GM23248 (cell line): ENCODE results near the gene RELN. TPM values are rescaled to one million over a fixed set of nuclear protein-coding genes. Genes with fewer than 3 reads are reported as not detected.

Experiments used
- DNase-seq: peaks from one replicate; pipeline ENCODE4 v3.0.0-alpha.2; 2015
- H2AFZ ChIP-seq: fragments of 200-600 bp; sonication (generic); 2 replicates; pipeline ENCODE4 v1.6.1; 2016; ENCODE audit warnings: antibody characterized with exemption
- H3F3A ChIP-seq: fragments of 200-600 bp; sonication (generic); 2 replicates; pipeline ENCODE4 v1.6.1; 2016; ENCODE audit warnings: mild to moderate bottlenecking, antibody characterized with exemption, mixed run types; ENCODE audit not compliant: insufficient read depth
- H3K27ac ChIP-seq: fragments of 200-600 bp; sonication (generic); 2 replicates; pipeline ENCODE4 v1.5.1; 2016; ENCODE audit warnings: mild to moderate bottlenecking
- H3K27me3 ChIP-seq: fragments of 200-600 bp; sonication (generic); replicated peaks from 2 replicates; pipeline ENCODE4 v1.6.1; 2016; ENCODE audit warnings: mild to moderate bottlenecking; ENCODE audit not compliant: insufficient read depth
- H3K36me3 ChIP-seq: fragments of 200-600 bp; sonication (generic); 2 replicates; pipeline ENCODE4 v1.6.1; 2016; ENCODE audit warnings: low read depth, mild to moderate bottlenecking
- H3K4me1 ChIP-seq: fragments of 200-600 bp; sonication (generic); 2 replicates; pipeline ENCODE4 v1.6.1; 2016; ENCODE audit warnings: mild to moderate bottlenecking; ENCODE audit not compliant: insufficient read depth
- H3K4me2 ChIP-seq: fragments of 200-600 bp; sonication (generic); one replicate; pipeline ENCODE4 v1.6.1; 2016; ENCODE audit warnings: mild to moderate bottlenecking; ENCODE audit not compliant: unreplicated experiment
- H3K4me3 ChIP-seq: fragments of 200-600 bp; sonication (generic); 2 replicates; pipeline ENCODE4 v1.5.1; 2016; ENCODE audit warnings: mild to moderate bottlenecking
- H3K79me2 ChIP-seq: fragments of 200-600 bp; sonication (generic); 2 replicates; pipeline ENCODE4 v1.6.1; 2016; ENCODE audit warnings: mild to moderate bottlenecking; ENCODE audit not compliant: insufficient read depth
- H3K9ac ChIP-seq: fragments of 200-600 bp; sonication (generic); 2 replicates; pipeline ENCODE4 v1.6.1; 2016; ENCODE audit warnings: mild to moderate bottlenecking
- H3K9me2 ChIP-seq: fragments of 200-600 bp; sonication (generic); 2 replicates; pipeline ENCODE4 v1.6.1; 2016; ENCODE audit warnings: mixed run types, mild to moderate bottlenecking, moderate library complexity; ENCODE audit not compliant: insufficient read depth
- H3K9me3 ChIP-seq: fragments of 200-600 bp; sonication (generic); one replicate; pipeline ENCODE4 v1.6.1; 2017; ENCODE audit warnings: low read depth
- H4K20me1 ChIP-seq: fragments of 200-600 bp; sonication (generic); 2 replicates; pipeline ENCODE4 v1.6.0; 2016; ENCODE audit not compliant: insufficient read depth
- EZH2 ChIP-seq: fragments of 200-600 bp; sonication (generic); IDR thresholded peaks from 2 replicates; pipeline ENCODE4 v1.6.1; 2018; ENCODE audit warnings: antibody characterized with exemption, mild to moderate bottlenecking; ENCODE audit not compliant: insufficient read depth, poor library complexity, severe bottlenecking
- EZH2phosphoT487 ChIP-seq: fragments of 200-600 bp; sonication (generic); IDR thresholded peaks from 2 replicates; pipeline ENCODE4 v1.6.1; 2018; ENCODE audit warnings: antibody characterized with exemption, moderate library complexity, mild to moderate bottlenecking, low read depth; ENCODE audit not compliant: insufficient read depth
- WGBS, 2 experiments: methylation state at CpG; one replicate each; pipeline ENCODE4 v1.1.6; 2015 to 2017; ENCODE audit warnings: low lambda C conversion rate in 2 of 2, low coverage in 1 of 2; ENCODE audit errors: missing lambda C conversion rate in 2 of 2; 5-methylcytosine and 5-hydroxymethylcytosine counted together
- in situ Hi-C: fragments of 300-500 bp; cut with MboI; formaldehyde crosslinking; loops from 2 replicates; pipeline ENCODE4 v1.15.0; 2020
- polyA plus RNA-seq: library from polyadenylated mRNA; unstranded; fragments of >200 nt; fragmentation: Nextera tagmentation; extraction: Ambion mirVana; gene quantifications from 2 replicates; pipeline ENCODE4 v1.2.1, GENCODE V29; 2016
- total RNA-seq: library from RNA; depleted of rRNA; stranded (reverse); fragments of >200 nt; shearing (Covaris generic); gene quantifications from 2 replicates; pipeline ENCODE4 v1.2.3, GENCODE V29; 2014

Gene RELN
- total and polyA plus RNA-seq, 2 experiments from 2014 or later = 0.76 to 0.97 TPM

GRCh38 chr7:103592844-103593243, 396.6 kb downstream of the RELN start:
- Histone ChIP-seq H3K4me1 (no peaks in the 10 kb centered on the region), H3K36me3 (no peaks in the 10 kb centered on the region), H3K9ac (no peak overlapping the region), H3K4me3 (no peak overlapping the region), H3F3A (no peaks in the 10 kb centered on the region), H4K20me1 (no peaks in the 10 kb centered on the region), H3K9me2 (no peaks in the 10 kb centered on the region), H3K4me2 (no peak overlapping the region), H3K79me2 (no peaks in the 10 kb centered on the region), H3K27me3 (no peaks in the 10 kb centered on the region), H3K27ac (no peak overlapping the region), H3K9me3 (no peaks in the 10 kb centered on the region), H2AFZ (no peak overlapping the region)
- TF ChIP-seq EZH2 (no peak), EZH2phosphoT487 (no peak)
- DNase-seq = no peak
- in situ Hi-C loops = no loop called here

DNA sequence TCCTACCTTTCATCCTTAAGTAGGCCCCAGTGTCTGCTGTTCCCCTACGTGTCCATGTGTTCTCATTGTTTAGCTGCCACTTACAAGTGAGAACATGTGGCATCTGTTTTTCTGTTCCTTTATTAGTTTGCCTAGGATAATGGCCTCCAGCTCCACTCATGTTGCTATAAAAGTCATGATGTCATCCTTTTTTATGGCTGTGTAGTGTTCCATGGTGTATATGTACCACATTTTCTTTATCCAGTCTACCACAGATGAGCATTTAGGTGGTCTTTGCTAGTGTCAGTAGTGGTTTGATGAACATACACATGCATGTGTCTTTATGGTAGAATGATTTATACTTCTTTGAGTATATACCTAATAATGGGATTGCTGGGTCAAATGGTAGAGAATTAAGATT, 397.3 kb downstream of the RELN start:
- 80 to 82% methylated on average over 1 of the region's 1 CpG for WGBS, 2 experiments
- Histone ChIP-seq H3K4me1 (no peaks in the 10 kb centered on the region), H2AFZ (no peak overlapping the region), H3K4me2 (no peak overlapping the region), H4K20me1 (no peaks in the 10 kb centered on the region), H3F3A (no peaks in the 10 kb centered on the region), H3K9me3 (no peaks in the 10 kb centered on the region), H3K27ac (no peak overlapping the region), H3K9ac (no peak overlapping the region), H3K36me3 (no peaks in the 10 kb centered on the region), H3K27me3 (no peaks in the 10 kb centered on the region), H3K9me2 (no peaks in the 10 kb centered on the region), H3K79me2 (no peaks in the 10 kb centered on the region), H3K4me3 (no peak overlapping the region)
- DNase-seq = no peak
- in situ Hi-C loops = no loop called here
- TF ChIP-seq EZH2phosphoT487 = no peak
- no peak for TF ChIP-seq EZH2

DNA sequence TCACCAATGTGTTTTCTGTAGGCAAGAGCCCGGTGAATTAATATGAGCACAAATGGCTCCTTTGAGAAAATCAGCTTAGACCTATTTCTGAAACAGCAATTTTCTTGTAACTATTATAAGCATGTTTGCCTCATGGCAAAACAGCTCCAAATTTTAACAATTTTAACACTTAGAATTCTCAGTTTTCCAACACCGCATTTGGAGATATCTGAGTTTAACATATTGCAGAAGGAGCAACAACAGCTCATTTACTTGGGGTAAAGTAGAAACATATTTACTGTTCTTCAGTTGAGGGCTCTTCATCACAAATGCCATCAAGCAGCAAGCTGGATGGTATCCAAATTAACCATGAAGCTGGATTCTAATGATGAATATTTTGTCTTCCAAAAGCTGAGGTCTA, 409.4 kb downstream of the RELN start:
- Histone ChIP-seq H3K4me2 (no peak overlapping the region), H3K9me3 (no peaks in the 10 kb centered on the region), H3K9ac (no peak overlapping the region), H3K4me1 (no peaks in the 10 kb centered on the region), H3K4me3 (no peak overlapping the region), H4K20me1 (no peaks in the 10 kb centered on the region), H3K36me3 (no peaks in the 10 kb centered on the region), H3F3A (no peaks in the 10 kb centered on the region), H3K27ac (no peak overlapping the region), H3K27me3 (no peaks in the 10 kb centered on the region), H3K79me2 (no peaks in the 10 kb centered on the region), H2AFZ (no peak overlapping the region), H3K9me2 (no peaks in the 10 kb centered on the region)
- DNase-seq = no peak
- in situ Hi-C loops = no loop called here
- WGBS, 2 experiments = 90 to 100% methylated on average over 2 of the region's 2 CpGs
- TF ChIP-seq EZH2phosphoT487 (no peak), EZH2 (no peak)

- in situ Hi-C loops = loop anchor here (10.0 kb wide), 1 partner anchor 588 kb away; no protein-coding TSS in a partner anchor
- H3K4me3 ChIP-seq = no peak overlapping the region
- no peaks in the 10 kb centered on the region for H3K9me3 ChIP-seq
- H3K36me3 ChIP-seq = no peaks in the 10 kb centered on the region
- no peaks in the 10 kb centered on the region for H3F3A ChIP-seq
- H3K27me3 ChIP-seq = no peaks in the 10 kb centered on the region
- no peak overlapping the region for H3K9ac ChIP-seq
- no peaks in the 10 kb centered on the region for H3K9me2 ChIP-seq
- no peak overlapping the region for H3K4me2 ChIP-seq
- H3K27ac ChIP-seq = no peak overlapping the region
- no peaks in the 10 kb centered on the region for H4K20me1 ChIP-seq
- TF ChIP-seq EZH2 (no peak), EZH2phosphoT487 (no peak)
- no peak overlapping the region for H2AFZ ChIP-seq
- H3K79me2 ChIP-seq = no peaks in the 10 kb centered on the region
- WGBS, 2 experiments = 92 to 94% methylated on average over 2 of the region's 2 CpGs
- DNase-seq = no peak
- H3K4me1 ChIP-seq = no peaks in the 10 kb centered on the region
Observed at GRCh38 chr7:103577059-103577458, 412.4 kb downstream of the RELN start.

DNA sequence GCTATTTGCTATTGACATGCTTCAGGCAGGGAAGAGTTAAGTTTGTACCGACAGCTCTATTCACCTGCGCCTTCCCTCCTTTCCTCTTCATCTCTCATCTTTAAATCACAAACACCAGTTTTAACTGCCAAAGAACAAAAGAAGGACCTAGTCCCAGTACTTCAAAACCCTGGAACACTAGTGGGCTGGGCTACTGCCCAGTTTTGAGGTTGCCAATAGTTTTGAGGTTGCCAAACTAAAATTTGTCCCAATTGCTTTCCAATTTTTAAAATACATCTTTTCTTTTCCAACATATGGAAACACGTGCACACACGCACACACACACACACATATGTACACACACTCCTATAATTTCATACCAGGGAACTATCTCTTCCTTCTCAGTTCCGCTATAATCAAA, 412.8 kb downstream of the RELN start:
- H3K9ac ChIP-seq = no peak overlapping the region
- DNase-seq = no peak
- H3F3A ChIP-seq = no peaks in the 10 kb centered on the region
- no peaks in the 10 kb centered on the region for H3K27me3 ChIP-seq
- in situ Hi-C loops = loop anchor here (10.0 kb wide), 1 partner anchor 588 kb away; no protein-coding TSS in a partner anchor
- H3K4me2 ChIP-seq = no peak overlapping the region
- no peaks in the 10 kb centered on the region for H3K36me3 ChIP-seq
- no peaks in the 10 kb centered on the region for H3K9me3 ChIP-seq
- no peaks in the 10 kb centered on the region for H3K79me2 ChIP-seq
- no peak for TF ChIP-seq EZH2
- no peak for TF ChIP-seq EZH2phosphoT487
- 61 to 71% methylated on average over 5 of the region's 5 CpGs for WGBS, 2 experiments
- H3K4me3 ChIP-seq = no peak overlapping the region
- no peaks in the 10 kb centered on the region for H3K9me2 ChIP-seq
- H4K20me1 ChIP-seq = no peaks in the 10 kb centered on the region
- H3K27ac ChIP-seq = no peak overlapping the region
- H3K4me1 ChIP-seq = no peaks in the 10 kb centered on the region
- no peak overlapping the region for H2AFZ ChIP-seq
